Activated naive CD4-positive, alpha-beta T cell treated with anti-CD3 and anti-CD28 coated beads, Interleukin-2, amount 50 U/mL, for 16 hours (primary cell): ENCODE measurements around the gene KIAA1586.
"Not testable (repeated sequence)": the region's sequence is repeated elsewhere in the genome, so short reads cannot be mapped to it uniquely, and the experiment has no call there.

Source experiments
- DNase-seq: peaks from one replicate; pipeline ENCODE4 v3.0.0-alpha.2; 2020

The KIAA1586 gene

GRCh38 chr6:57047257-57047585 is 728 bp downstream of the KIAA1586 start:
- not testable (repeated sequence) for DNase-seq

DNA sequence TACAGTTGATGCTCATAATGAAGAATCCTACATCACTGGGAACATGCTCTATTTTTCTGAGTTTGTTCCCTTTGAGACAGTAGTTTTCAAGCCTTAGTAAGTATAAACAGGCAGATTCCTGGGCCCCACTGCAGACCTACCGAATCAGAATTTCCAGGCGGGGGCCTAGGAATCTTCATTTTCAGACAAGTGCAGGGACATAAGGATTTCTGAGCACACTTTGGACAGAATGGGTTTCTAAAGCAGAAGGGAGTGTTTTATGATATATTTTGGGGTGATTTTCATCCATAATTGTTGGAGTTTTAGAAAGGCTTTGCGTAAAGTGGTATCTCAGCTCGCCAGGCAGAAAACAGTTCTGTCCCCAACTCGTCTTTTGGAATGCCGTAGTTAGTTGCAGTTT is 1.4 kb downstream of the KIAA1586 start:
- DNase-seq: not testable (repeated sequence)

DNA sequence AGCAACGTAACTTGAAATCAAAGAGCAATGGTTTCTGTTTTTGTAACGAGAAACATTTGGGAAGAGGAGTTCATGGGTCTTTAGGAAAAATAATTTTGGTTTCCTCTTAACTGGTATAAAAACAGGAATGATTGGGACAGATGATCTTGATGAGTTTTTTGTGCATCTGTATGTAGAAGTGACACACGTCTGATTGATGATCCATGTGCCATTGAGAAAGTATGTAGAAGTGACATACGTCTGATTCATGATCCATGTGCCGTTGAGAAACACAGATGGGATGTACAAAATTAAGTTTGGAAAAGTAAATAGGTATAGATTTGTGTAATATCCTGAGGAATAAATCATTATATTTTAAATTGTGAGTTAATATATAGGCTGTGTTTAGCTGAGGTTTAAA is 2.1 kb downstream of the KIAA1586 start:
- no peak for DNase-seq

DNA sequence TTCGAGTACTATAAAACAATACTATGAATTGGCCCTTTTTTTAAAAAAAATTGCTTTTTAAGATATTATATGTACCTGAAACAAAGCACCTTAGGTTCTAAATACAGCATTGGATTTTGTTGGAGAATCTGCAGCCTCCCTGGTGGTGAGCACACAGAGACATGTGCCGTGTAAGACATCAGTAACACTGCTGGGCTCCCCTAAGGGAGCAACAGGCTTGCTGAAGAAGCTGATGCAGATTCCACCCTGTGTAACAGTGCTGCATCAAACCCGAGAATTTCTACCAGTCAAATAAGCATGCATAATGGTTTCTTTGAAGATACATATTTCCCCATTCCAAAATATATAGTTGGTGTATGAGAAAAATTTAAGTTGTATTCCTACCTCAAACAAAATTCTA is 17.4 kb downstream of the KIAA1586 start:
- DNase-seq: no peak

- no peak for DNase-seq
These were observed 18.3 kb downstream of the KIAA1586 start for GRCh38 chr6:57064809-57065208.

- DNase-seq: no peak
These were observed 21.6 kb downstream of the KIAA1586 start for GRCh38 chr6:57068061-57068460.

GRCh38 chr6:57069228-57069627 is 22.7 kb downstream of the KIAA1586 start:
- no peak for DNase-seq

DNA sequence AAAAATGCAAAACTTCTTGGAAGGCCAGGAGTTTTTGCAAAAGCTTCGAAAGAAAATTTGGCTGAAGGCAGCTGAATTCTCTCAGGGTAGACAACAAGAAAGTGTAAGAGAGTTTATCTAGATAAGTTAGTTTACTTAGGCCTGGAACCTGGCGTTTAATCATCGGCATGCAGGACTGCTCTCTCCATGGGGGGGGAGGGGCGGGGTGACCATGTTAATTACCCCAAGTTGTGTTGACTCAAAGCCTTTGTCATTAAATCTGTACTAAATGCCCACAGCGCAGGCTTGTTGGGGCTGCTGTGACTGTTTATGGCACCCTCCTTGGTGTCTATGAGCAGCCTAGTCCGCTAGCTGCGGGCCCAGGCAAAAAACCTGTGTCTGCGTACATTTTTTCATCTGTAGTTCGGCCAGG is 23.4 kb downstream of the KIAA1586 start:
- no peak for DNase-seq

DNA sequence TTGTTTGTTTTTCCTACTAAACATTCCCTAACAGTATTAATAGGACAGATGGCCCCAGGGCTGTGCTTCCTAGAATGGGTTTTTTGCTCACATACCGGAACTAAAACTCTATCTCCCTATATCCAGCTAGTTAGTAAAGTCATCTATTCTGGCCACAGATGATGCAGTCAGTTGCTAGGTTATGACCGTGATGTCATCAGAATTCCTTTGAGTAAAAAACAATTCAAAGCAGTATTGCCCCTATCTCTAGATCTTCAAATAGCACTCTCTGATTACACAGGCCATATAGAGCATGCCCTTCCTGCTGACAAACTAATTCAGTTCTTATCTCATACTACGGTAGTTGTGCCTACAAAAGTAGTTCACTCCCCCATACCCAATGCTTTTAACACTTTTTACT is 25.6 kb downstream of the KIAA1586 start:
- DNase-seq: no peak

DNA sequence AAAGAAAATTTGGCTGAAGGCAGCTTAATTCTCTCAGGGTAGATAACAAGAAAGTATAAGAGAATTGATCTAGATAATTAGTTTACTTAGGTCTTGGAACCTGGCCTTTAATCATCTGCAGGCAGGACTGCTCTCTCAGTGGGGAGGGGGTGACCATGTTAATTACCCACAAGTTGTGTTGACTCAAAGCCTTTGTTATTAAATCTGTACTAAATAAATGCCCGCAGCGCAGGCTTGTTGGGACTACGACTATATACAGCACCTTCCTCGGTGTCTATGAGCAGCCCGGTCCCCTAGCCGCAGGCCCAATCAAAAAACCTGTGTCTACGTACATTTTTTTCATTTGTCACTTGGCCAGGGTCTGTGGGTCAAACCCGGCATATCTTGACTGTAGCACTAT is 27.9 kb downstream of the KIAA1586 start:
- no peak for DNase-seq

DNA sequence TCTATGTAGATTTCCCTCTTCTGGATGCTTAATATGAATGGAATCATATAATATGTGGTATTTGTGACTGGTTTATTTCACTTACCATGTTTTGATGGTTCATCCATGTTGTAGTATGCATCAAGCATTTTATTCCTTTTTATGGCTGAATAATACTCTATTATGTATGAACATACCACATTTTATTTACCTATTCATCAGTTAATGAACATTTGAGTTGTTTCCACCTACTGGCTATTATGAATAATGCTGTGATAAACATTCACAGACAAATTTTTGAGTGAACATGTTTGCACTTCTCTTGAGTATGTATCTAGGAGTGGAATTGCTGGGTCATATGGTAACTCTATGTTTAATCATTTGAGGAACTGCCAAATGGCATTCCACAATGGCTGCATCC is 28.6 kb downstream of the KIAA1586 start:
- DNase-seq: no peak

GRCh38 chr6:57078531-57079207 is 32.2 kb downstream of the KIAA1586 start:
- DNase-seq: no peak

DNA sequence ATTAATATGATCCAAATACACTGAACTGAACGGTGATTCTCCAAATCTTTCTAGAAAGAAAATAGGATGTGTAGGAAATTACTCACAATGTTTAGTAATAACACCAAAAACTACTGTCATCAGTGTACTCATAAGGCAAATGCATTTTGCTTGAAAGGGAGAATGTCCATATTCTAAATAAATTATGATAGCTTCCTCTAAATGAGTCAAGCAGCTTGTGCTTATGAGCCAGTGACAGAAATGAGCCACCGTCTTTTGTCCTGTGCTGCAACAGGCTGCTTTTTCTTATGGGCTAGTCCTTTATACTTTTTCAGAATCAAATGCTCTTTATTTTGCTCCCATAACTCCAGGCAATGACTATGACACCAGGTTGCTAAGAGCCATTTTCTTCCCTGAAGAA is 39.0 kb downstream of the KIAA1586 start:
- DNase-seq: no peak

DNA sequence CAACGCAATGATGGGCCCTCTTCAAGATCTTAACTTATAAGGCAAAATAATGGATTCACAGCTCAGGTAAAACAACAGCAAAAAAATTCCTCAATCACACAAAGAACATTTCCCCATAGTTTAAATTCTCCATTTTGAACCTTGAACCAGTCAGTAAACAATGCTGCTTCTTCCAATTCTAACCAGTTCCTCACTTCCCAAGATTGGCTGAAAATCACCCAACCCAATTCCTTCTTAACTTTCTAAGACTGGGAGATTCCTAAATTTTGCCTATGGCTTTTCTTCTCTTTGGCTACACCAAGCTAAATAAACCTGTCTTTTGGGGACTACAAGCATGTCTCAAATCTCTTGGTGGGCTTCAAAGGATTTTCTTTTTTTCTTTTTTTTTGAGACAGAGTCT is 40.4 kb downstream of the KIAA1586 start:
- no peak for DNase-seq

GRCh38 chr6:57087916-57088315 is 41.4 kb downstream of the KIAA1586 start:
- no peak for DNase-seq

DNA sequence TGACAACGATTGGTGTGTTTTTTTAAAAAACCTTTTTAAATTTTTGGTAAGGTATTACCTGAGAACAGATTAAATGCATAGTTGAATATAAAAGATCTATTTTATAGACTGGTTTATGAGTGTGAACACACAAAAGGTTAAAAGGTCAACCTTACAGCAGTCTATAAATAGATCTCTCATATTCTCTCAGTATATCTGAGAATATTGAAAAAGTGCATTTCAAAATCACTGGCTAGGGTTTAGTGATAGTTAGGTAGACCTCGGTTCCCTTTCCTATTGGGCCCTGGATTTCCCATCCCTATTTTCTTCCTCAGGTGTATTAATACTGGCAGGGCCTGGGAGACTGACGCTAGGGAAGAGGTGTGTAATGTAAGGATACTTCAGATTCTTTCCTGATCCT is 42.8 kb downstream of the KIAA1586 start:
- no peak for DNase-seq

- peak; percentile 97 for DNase-seq
These were observed 43.4 kb downstream of the KIAA1586 start, which contains the start of gene ZNF451 for GRCh38 chr6:57089687-57090457. TSS of gene ZNF451 (plus strand) at chr6:57090188. CDS start at chr6:57090254, 66 bp downstream.

GRCh38 chr6:57090458-57091067 is 44.1 kb downstream of the KIAA1586 start:
- DNase-seq: not testable (repeated sequence)

- not testable (repeated sequence) for DNase-seq
These were observed 44.9 kb downstream of the KIAA1586 start for GRCh38 chr6:57091375-57091774.

- no peak for DNase-seq
These were observed 48.2 kb downstream of the KIAA1586 start for GRCh38 chr6:57094689-57095088.

DNA sequence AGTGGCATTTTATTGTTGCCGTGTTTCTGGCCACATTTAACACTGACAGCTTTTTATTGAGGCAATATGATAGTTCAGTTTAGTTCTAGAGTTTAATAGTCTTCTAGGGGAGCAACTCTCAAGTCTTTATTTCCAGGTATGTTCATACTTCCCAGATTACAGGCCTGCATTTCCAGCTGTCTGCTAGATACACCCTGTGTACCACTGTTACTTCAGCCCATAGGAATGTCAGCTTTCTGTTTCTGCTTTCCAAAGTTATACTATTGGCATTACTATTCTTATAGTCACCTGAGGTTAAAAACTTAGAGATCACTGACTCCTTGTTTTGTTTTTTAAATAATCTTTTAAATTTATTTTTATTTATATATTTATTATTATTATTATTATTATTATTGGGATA is 51.1 kb downstream of the KIAA1586 start:
- no peak for DNase-seq

- DNase-seq: no peak
These were observed 56.5 kb downstream of the KIAA1586 start for GRCh38 chr6:57102976-57103375.

GRCh38 chr6:57104336-57104735 is 57.8 kb downstream of the KIAA1586 start:
- no peak for DNase-seq
